ENCODE measurements around the gene ANKRD18A.
"Not testable (repeated sequence)": the region's sequence is repeated elsewhere in the genome, so short reads cannot be mapped to it uniquely, and the experiment has no call there.

ANKRD18A gene

GRCh38 chr9:38622951-38623350, 2.6 kb upstream of the ANKRD18A start:
- no peak for DNase-seq

GRCh38 chr9:38622288-38622674, 1.9 kb upstream of the ANKRD18A start:
- no peak for DNase-seq

GRCh38 chr9:38621434-38622287, 1.3 kb upstream of the ANKRD18A start:
- DNase-seq: no peak

- no peak for DNase-seq
Observed at GRCh38 chr9:38619556-38620447, 594 bp downstream of the ANKRD18A start.

- DNase-seq: not testable (repeated sequence)
Observed at GRCh38 chr9:38598029-38598745, 22.2 kb downstream of the ANKRD18A start.

GRCh38 chr9:38595117-38595516, 25.3 kb downstream of the ANKRD18A start:
- DNase-seq: not testable (repeated sequence)

- DNase-seq: peak; percentile 20
Observed at GRCh38 chr9:38591346-38592063, 28.9 kb downstream of the ANKRD18A start.

- not testable (repeated sequence) for DNase-seq
Observed at GRCh38 chr9:38583765-38584164, 36.6 kb downstream of the ANKRD18A start.

GRCh38 chr9:38580112-38580511, 40.3 kb downstream of the ANKRD18A start:
- not testable (repeated sequence) for DNase-seq

- not testable (repeated sequence) for DNase-seq
Observed at GRCh38 chr9:38576181-38576580, 44.2 kb downstream of the ANKRD18A start.

GRCh38 chr9:38566048-38566447, 54.3 kb downstream of the ANKRD18A start:
- not testable (repeated sequence) for DNase-seq

- DNase-seq: not testable (repeated sequence)
Observed at GRCh38 chr9:38565178-38565577, 55.2 kb downstream of the ANKRD18A start.

- DNase-seq: not testable (repeated sequence)
Observed at GRCh38 chr9:38563911-38564310, 56.5 kb downstream of the ANKRD18A start.

GRCh38 chr9:38561134-38561533, 59.3 kb downstream of the ANKRD18A start:
- not testable (repeated sequence) for DNase-seq

GRCh38 chr9:38559172-38559571, 61.2 kb downstream of the ANKRD18A start:
- not testable (repeated sequence) for DNase-seq

GRCh38 chr9:38557746-38558145, 62.6 kb downstream of the ANKRD18A start:
- DNase-seq: not testable (repeated sequence)

- DNase-seq: not testable (repeated sequence)
Observed at GRCh38 chr9:38554966-38555365, 65.4 kb downstream of the ANKRD18A start.

- not testable (repeated sequence) for DNase-seq
Observed at GRCh38 chr9:38553019-38553418, 67.4 kb downstream of the ANKRD18A start.

- not testable (repeated sequence) for DNase-seq
Observed at GRCh38 chr9:38546497-38547163, 73.8 kb downstream of the ANKRD18A start.

- not testable (repeated sequence) for DNase-seq
Observed at GRCh38 chr9:38540535-38540934, 79.9 kb downstream of the ANKRD18A start.

- no peak for DNase-seq
Observed at GRCh38 chr9:38529317-38529716, 91.1 kb downstream of the ANKRD18A start.

- DNase-seq: no peak
Observed at GRCh38 chr9:38527503-38527902, 92.9 kb downstream of the ANKRD18A start.

Data from NCI-H524 treated with DMSO at 0.1 percent for 48 hours (cell line).